NCI-H146 treated with DMSO at 0.1 percent for 48 hours (cell line): ENCODE measurements around the gene TTBK2.
A peak's percentile ranks its signal among the peaks of the same experiment; 100 is the strongest.
"Not testable (repeated sequence)": the region's sequence is repeated elsewhere in the genome, so short reads cannot be mapped to it uniquely, and the experiment has no call there.

Experiments used
- DNase-seq: peaks from one replicate; lab custom pipeline; 2025; ENCODE audit not compliant: unreplicated experiment; lab: John Stamatoyannopoulos, UW

The TTBK2 gene

DNA sequence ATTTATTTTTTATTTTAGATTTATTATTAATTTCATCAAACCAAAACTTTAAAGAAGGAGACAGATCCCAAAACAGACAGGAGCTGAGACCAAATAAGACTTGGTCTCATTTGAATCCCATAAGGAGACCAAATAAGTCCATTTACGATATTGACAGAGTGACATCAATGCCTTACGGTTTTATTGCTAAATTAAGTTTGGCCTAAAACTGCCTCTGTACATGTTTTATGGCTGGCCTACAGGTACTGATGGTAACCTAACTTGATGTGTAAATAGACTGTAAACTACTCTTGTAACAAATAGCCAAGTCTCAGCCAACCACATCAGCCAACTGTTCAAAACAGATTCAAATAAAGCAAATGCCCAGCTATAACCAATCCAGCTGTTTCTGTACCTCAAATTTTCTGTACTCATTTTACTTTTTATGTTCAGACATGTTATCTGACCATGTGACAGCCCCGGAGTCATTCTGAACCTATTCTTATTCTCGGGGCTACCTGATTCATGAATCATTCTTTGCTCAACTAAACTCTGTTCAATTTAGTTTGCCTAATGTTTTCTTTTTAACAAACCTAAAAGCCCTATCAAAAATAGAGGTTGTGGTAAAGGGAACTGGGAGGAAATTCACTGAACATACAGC, 94.2 kb downstream of the TTBK2 start:
- DNase-seq = no peak

GRCh38 chr15:42825599-42825998, 95.0 kb downstream of the TTBK2 start:
- DNase-seq = no peak

DNA sequence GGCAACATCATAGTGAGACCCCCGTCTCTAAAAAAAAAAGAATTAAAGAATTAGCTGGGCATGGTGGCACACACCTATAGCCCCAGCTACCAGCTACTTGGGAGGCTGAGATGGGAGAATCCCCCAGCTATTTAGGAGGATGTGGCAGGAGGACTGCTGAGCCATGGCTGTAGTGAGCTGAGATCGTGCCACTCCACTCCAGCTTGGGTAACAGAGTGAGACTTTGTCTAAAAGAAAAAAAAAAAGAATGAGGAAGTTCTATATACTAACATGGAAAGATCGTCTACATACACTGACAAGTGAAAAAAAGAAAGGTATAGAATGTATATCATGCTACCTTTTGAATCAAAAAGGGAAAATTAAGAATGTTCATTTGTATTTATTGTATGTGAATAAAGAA, 99.8 kb downstream of the TTBK2 start:
- DNase-seq = no peak

- DNase-seq = no peak
These were observed 100.8 kb downstream of the TTBK2 start for GRCh38 chr15:42819786-42820185.

DNA sequence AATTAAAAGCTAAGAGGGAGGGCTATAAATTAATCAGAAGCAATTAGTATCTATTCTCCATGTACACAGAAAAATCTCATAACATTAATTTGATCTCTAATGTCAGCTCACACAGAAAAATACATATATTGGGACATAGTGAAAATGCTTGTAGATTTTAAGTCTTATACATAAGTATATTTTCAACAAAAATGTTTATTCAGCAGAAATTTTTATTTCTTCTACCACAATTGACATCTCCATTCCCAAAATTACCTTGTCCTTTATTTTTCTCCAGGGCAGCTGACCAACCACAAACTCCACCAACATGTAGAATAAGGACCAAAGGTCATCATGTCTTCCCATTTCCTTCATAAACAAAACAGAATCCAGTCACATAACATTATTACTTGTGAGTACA, 109.1 kb downstream of the TTBK2 start:
- no peak for DNase-seq

DNA sequence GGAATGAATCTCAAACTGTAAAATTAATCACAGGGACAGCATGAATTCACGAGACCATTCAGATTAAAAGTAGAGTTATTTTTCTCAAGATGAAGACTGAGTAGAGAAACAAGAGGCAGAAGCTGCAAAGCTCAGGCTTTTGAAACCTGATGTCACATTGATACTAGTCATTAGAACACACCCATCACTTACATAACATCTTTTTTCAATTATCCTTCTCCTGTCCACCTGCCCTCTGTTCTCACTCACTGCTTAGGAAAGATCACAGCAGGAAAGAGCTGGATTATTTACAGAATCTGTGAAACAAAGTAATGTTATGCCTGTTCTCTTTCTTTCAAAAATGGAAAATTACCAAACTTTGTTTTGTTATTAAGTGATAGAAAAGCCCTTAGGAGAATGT, 111.7 kb downstream of the TTBK2 start:
- peak; percentile 27 for DNase-seq

- no peak for DNase-seq
These were observed 115.3 kb downstream of the TTBK2 start for GRCh38 chr15:42805266-42805665.

- no peak for DNase-seq
These were observed 115.8 kb downstream of the TTBK2 start for GRCh38 chr15:42804739-42805138.

GRCh38 chr15:42803436-42803835, 117.1 kb downstream of the TTBK2 start:
- DNase-seq = no peak

DNA sequence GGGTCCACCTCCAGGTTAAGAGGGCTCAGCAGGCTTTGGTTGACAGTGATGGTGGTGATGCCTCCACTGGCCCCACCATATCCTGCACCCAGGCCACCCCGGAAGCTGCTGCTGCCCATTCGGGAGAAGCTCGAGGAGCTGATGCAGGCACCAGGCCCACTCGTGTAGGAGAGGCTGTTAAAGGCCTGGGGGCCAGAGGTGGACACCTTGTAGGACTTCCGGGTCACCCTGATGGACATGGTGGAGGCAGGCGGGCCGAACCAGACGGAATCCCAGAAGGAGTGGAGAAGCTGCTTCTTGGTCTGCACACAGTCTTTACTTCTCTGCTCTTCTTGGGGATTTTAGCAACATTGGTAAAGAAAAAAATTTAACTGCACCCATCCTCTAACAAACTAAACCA, 118.4 kb downstream of the TTBK2 start:
- DNase-seq = no peak

GRCh38 chr15:42800731-42801474, 119.7 kb downstream of the TTBK2 start:
- DNase-seq = no peak

- DNase-seq = no peak
These were observed 121.8 kb downstream of the TTBK2 start for GRCh38 chr15:42798802-42799201.

DNA sequence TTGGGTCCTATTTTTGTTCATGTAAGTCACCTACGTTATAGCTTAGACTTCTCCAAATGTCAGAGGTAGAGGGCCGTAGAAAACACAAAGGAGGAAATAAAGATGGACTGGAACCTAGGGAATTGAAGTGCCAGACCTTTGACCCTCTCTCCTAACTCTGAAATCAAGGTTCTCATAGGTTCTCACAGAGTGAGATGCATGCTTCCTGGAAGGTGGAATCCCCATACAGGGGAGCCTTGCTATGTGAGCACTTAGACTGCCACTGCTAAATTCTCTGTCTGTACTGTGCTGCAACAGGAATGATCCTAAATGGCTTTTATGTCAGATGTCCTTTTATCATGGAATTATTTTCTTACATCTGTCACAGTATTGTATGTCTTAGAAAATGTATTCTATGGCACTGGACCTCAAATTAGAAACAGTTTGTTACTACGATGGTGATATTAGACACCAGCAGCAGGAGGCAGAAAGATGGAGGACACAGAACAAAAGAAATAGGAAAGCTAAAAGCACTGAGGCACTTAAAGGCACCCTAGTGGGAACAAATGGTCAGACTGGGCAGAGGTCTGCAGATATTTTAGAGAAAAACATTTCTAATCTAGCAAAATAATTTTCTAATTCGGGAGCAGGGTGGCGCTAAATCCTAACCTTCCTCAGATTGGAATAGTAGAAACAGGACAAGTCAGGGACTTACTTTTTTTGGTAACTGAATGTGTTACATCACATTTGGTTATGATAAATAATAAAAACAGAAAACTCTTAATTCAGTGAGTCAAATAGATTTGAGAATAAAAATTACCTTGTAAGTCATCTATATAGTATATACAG, 123.4 kb downstream of the TTBK2 start:
- no peak for DNase-seq

DNA sequence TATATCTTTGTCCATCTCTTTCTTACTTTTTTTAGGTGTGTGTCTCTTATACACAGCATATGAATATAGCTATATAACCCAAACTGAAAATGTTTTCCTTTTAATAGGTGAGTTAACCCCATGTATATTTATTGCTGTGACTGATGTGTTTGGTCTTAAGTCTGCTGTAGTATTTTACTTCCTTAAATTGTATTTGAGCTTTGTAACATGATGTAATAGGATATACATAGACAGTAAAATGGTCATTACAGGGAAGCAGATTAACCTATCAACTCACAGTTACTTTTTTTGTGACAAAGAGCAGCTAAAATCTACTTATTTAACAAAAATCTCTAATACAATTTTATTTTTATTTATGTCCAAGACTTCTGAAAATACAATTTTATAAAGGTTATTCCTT, 131.9 kb downstream of the TTBK2 start:
- DNase-seq = no peak

GRCh38 chr15:42786978-42787377, 133.6 kb downstream of the TTBK2 start:
- DNase-seq = no peak

DNA sequence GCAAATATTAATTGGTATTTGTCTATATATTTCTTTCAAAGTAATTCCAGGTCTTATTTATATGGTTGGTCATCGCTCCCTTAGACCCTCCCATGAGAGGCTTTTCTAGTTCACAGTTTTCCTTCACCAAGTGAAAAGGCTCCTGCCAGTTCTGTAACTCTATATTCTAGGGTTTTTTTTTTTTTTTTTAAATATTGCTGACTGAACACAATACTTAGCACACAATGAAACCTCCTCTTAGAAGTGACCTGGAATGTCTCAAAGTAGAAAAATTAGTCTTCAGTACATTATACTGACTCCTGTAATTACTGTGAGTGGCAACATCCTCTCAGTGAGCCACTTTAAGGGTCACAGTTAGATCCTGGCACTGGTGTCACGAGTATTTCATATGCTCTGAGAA, 135.0 kb downstream of the TTBK2 start:
- DNase-seq = no peak

GRCh38 chr15:42784705-42785104, 135.9 kb downstream of the TTBK2 start:
- no peak for DNase-seq

DNA sequence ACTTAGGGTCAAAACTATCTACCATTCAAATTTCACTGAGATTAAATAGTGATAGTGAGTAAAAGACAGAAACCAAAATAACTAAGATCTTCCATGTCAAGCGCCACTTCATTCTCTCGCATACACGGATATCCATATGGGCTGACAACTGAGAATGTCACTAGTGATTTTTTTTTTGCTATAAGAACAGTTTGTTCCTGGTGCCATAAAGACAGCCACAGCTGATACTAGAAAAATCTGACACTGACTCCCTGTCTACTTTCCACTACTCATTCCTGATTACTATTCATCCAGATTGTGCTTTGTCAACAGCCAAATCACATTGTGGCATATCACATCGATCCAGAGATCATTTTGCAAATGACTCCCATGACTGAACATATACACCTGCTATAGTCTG, 137.9 kb downstream of the TTBK2 start:
- DNase-seq = no peak

DNA sequence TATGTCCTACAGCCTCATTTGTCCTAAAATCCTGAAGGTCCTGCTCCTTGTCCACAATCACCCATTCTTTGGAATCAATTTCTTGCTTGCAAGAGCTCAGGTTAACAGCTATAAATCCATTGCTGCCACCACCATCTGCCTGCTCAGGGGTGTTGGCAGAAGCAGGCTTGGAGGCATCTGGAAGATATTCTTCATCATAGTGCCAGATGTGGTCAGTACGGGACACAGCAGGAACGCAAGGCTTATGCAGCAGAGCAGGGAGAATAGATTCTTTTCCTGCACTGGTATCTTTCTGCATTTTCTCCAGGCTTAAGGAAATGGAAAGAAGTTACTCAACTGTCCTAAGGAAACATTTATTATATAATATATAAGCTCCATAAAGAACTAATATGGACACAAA, 145.2 kb downstream of the TTBK2 start:
- no peak for DNase-seq

- DNase-seq = no peak
These were observed 147.7 kb downstream of the TTBK2 start for GRCh38 chr15:42772901-42773300.

- no peak for DNase-seq
These were observed 148.4 kb downstream of the TTBK2 start for GRCh38 chr15:42772144-42772543.

- DNase-seq = not testable (repeated sequence)
These were observed 154.5 kb downstream of the TTBK2 start for GRCh38 chr15:42766109-42766508.
